GM21529 (cell line): Measurements from ENCODE around the gene XPR1.
A peak's percentile ranks its signal among the peaks of the same experiment; 100 is the strongest.
"Not testable (repeated sequence)": the region's sequence is repeated elsewhere in the genome, so short reads cannot be mapped to it uniquely, and the experiment has no call there.

Experiments used
- ATAC-seq: cut with Tn5 transposase; IDR thresholded peaks from one replicate; pipeline ENCODE4 v1.9.1; 2021; ENCODE audit not compliant: unreplicated experiment

XPR1 gene

DNA sequence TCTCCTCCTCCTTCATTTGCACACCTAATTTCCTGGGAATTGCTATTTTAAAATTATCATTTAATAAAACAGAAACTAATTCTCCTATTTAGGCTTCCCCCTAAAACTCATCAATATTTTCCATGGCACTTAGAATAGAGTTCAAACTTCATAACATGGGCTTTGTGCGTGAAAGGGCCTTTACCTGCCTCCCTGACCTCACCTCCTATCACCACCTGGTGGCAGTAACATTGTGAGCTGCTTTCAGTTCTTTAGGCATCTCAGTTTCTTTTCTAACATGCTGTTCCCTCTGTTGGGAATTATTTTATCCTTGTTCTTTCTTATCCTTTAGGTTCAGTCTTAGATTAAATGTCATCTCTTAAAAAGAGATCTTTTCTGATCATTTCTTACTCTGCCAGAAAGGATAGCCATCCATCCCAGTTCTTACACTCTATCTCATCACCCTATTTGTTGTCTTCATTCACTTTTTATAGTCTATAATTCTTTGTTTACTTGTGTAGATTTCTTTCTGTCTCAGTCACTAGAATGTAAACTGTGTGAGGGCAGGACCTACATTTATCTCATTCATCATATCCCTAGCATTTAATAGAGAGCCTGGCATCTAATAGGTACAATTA lies 147.1 kb downstream of the XPR1 start:
- ATAC-seq = no peak

DNA sequence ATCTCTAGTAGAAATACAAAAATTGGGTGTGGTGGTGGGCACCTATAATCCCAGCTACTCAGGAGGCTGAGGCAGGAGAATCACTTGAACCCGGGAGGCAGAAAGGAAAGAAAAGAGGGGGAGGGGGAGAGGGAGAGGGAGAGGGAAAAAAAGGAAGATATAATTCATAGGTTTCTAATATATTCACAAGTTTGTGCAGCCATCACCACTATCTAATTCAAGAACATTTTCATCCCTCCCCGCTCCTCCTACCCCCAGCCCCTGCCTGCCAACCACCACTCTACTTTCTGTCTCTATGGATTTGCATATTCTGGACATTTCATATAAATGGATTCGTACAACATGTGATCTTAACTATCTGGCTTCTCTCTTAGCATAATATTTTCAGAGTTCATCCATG lies 147.8 kb downstream of the XPR1 start:
- no peak for ATAC-seq

- ATAC-seq = no peak
Measured at GRCh38 chr1:180781718-180782117, 149.9 kb downstream of the XPR1 start.

GRCh38 chr1:180785291-180785690 lies 153.5 kb downstream of the XPR1 start:
- ATAC-seq = no peak

GRCh38 chr1:180785887-180786286 lies 154.1 kb downstream of the XPR1 start:
- ATAC-seq = no peak

- ATAC-seq = no peak
Measured at GRCh38 chr1:180786624-180787023, 154.8 kb downstream of the XPR1 start.

GRCh38 chr1:180787628-180788307 lies 155.9 kb downstream of the XPR1 start:
- ATAC-seq = no peak

- ATAC-seq = no peak
Measured at GRCh38 chr1:180789460-180789859, 157.6 kb downstream of the XPR1 start.

DNA sequence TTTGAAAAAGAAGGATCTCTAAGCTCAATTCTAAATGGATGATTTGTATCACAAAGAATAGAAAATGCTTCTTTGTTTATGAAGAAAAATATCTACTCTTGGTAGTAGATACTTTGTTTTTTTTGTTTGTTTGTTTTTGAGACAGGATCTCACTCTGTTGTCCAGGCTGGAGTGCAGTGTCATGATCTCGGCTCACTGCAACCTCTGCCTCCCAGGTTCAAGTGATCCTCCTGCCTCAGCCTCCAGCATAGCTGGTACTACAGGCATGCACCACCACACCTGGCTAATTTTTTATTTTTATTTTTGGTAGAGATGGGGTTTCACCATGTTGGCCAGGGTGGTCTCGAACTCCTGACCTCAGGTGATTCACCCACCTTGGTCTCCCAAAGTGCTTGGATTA lies 159.3 kb downstream of the XPR1 start:
- ATAC-seq = not testable (repeated sequence)

GRCh38 chr1:180791806-180792205 lies 160.0 kb downstream of the XPR1 start:
- ATAC-seq = no peak

- ATAC-seq = no peak
Measured at GRCh38 chr1:180793451-180793850, 161.6 kb downstream of the XPR1 start.

DNA sequence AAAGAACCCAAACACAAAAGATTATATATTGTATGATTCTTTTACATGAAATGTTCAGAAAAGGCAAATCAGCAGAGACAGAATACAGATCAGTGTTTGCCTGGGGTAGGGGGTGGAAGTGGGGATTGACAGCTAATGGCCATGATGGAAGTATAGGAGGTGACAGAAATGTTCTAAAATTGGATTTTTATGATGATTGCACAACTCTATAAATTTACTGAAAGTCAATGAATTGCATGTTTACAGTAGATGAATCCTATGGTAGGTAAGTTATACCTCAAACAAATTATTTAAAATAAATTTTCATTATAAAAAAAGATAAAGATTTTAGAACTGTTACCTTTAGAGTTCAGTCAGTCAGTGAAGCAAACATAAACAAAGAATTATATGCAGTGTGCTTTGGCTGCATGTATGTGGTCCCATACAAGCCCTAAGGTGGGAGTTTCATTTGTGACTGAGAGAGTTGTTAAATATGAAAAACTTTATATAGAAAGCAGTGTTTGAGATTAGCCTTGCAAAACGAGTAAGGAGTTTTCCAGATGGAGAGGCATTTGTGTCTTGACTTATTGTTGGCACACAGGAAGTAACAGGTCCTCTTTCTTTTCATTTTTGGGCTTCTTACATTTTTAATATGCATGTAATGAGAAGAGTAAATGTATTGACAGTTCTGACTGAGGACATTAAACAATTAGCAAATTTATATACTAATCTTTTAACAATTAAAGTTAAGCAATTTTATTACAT lies 165.2 kb downstream of the XPR1 start:
- no peak for ATAC-seq

DNA sequence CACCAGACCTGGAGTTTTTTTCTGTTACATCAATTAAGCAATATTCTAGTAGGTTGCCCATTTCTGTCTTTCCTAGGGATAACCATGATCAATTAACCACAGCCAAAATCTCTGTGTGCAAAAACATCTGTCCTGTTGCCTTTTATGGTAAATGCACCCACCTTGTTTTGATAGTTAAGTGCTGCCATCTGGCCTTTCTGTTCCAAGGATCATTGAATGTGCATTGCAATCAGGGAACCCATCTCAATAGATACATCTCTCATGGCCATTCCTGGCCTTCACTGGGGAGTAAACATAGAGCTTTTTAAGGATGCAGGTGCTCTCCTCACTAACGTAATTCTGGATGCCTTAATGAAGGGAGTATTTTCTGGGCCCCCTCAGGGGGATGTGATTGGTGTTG lies 169.1 kb downstream of the XPR1 start:
- no peak for ATAC-seq

GRCh38 chr1:180802813-180803212 lies 171.0 kb downstream of the XPR1 start:
- ATAC-seq = no peak

GRCh38 chr1:180805316-180805715 lies 173.5 kb downstream of the XPR1 start:
- ATAC-seq = peak; percentile 89

DNA sequence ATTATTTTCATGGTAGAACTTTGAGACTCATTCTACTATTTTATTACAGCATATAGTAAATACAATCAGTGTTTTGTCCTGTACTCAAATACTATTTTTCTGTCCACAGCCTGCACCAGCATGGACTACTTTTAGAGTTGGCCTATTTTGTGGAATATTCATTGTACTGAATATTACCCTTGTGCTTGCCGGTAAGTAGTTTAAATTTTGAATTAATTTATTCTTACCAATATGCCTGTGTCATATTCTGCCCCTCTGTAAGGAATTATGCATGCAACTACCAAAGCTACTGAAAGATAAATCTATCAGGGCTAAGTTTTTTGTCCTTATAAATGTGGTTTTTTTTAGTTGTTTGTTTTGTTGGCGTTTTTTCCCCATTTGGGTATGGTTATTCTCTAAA lies 179.5 kb downstream of the XPR1 start:
- ATAC-seq = no peak

DNA sequence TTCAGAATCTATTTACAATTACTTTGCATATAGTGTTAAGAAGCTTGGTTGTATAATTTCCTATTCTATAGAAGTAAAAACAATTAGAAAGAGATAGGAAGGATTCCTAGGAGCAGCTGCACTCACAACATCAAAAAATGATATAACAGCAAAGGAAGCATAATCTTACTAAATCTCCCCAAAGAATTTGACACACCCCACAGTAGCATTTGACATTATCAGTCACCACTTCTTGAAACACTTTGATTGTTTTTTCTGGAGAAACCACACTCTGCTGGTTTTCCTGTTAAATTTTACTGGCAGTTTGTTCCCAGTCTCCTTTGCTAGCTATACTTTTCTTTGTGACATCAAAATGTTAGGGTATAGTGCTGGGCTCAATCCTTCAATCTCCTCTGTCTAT lies 180.1 kb downstream of the XPR1 start:
- ATAC-seq = no peak

GRCh38 chr1:180814258-180814657 lies 182.4 kb downstream of the XPR1 start:
- no peak for ATAC-seq

GRCh38 chr1:180815188-180815587 lies 183.4 kb downstream of the XPR1 start:
- ATAC-seq = no peak

GRCh38 chr1:180816132-180816531 lies 184.3 kb downstream of the XPR1 start:
- ATAC-seq = no peak

DNA sequence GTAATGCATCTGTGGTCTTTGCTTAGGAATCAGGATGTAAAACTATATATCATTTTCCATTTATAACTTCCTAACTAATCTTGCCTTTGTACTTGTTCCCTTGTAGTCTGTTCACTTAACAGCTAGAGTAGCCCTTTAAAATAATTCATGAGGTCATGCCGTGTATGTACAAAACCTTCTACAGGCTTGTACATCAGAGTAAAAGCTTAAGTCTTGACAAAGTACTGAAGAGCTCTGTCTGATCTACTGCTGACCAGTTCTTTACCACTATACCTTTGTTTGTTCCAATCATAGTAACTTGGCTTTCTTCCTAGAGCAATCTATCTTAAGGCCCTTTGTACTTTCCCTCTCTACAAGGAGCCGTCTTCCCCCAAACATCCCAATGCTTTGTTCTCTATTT lies 190.1 kb downstream of the XPR1 start:
- no peak for ATAC-seq

DNA sequence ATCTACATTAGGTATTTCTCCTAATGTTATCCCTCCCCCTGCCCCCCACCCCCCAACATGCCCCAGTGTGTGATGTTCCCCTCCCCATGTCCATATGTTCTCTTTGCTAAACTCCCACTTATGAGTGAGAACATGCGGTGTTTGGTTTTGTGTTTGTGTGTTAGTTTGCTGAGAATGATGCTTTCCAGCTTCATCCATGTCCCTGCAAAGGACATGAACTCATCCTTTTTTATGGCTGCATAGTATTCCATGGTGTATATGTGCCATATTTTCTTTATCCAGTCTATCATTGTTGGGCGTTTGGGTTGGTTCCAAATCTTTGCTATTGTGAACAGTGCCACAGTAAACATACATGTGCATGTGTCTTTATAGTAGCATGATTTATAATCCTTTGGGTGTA lies 199.7 kb downstream of the XPR1 start:
- not testable (repeated sequence) for ATAC-seq
